Mucosa of descending colon (tissue), 3 donors: Measurements from ENCODE around the gene OTOP3. TPM values are rescaled to one million over a fixed set of nuclear protein-coding genes. Genes with fewer than 3 reads are reported as not detected.
"Not testable (repeated sequence)": the region's sequence is repeated elsewhere in the genome, so short reads cannot be mapped to it uniquely, and the experiment has no call there.

Source experiments
- ATAC-seq: fragments of 200-7000 bp; cut with Tn5 transposase; one replicate; pipeline ENCODE4 v1.9.1; 2020; ENCODE audit warnings: mild to moderate bottlenecking, moderate library complexity
- DNase-seq, 3 donors: peaks; one replicate each; pipeline ENCODE4 v3.0.0-alpha.2; 2020
- H3K36me3 ChIP-seq: fragments of 200-600 bp; one replicate; pipeline ENCODE4 v1.8.0; 2021; ENCODE audit warnings: low read depth, mild to moderate bottlenecking
- H3K4me1 ChIP-seq: fragments of 200-600 bp; one replicate; pipeline ENCODE4 v1.8.0; 2021; ENCODE audit warnings: low read depth, mild to moderate bottlenecking
- H3K4me3 ChIP-seq: fragments of 200-600 bp; one replicate; pipeline ENCODE4 v1.8.0; 2021; ENCODE audit warnings: mild to moderate bottlenecking
- H3K9me3 ChIP-seq: fragments of 200-600 bp; one replicate; pipeline ENCODE4 v1.8.0; 2021; ENCODE audit warnings: mild to moderate bottlenecking
- intact Hi-C, 2 donors: fragments of 100-400 bp; cut with DNase I in 1 of 2; cut with micrococcal nuclease in 1 of 2; formaldehyde crosslinking; loops; one replicate each; pipeline versions ENCODE4 v1.11.0 to v1.11.1; 2022; cut with DNase I, micrococcal nuclease
- total RNA-seq, 3 donors: library from RNA; stranded (reverse); fragmentation: NEBNext Ultra II Directional in 2 of 3; extraction: Animal tissue kit (Norgen Biotek cat#: 25700) in 2 of 3; gene quantifications; one replicate each; pipeline versions ENCODE4 v1.2.1 to v1.2.4, GENCODE V29; 2021 to 2023
- TF ChIP-seq, protein P1 (sequence below): fragments of 200-600 bp; IDR thresholded peaks from one replicate; pipeline ENCODE4 v1.8.0; 2022; ENCODE audit warnings: antibody characterized with exemption, mild to moderate bottlenecking
- donor health status: DM: no; HTN: no; CAD: no; lungs with moderate emphysema.
- donor health status: DM: no; HTN: no; CAD: no.
- donor health status: DM: no; HTN: yes; CAD: no.

The OTOP3 gene
- total RNA-seq, 3 donors from 2014 or later: 0.38 to 2.8 (median 1.5) TPM

DNA sequence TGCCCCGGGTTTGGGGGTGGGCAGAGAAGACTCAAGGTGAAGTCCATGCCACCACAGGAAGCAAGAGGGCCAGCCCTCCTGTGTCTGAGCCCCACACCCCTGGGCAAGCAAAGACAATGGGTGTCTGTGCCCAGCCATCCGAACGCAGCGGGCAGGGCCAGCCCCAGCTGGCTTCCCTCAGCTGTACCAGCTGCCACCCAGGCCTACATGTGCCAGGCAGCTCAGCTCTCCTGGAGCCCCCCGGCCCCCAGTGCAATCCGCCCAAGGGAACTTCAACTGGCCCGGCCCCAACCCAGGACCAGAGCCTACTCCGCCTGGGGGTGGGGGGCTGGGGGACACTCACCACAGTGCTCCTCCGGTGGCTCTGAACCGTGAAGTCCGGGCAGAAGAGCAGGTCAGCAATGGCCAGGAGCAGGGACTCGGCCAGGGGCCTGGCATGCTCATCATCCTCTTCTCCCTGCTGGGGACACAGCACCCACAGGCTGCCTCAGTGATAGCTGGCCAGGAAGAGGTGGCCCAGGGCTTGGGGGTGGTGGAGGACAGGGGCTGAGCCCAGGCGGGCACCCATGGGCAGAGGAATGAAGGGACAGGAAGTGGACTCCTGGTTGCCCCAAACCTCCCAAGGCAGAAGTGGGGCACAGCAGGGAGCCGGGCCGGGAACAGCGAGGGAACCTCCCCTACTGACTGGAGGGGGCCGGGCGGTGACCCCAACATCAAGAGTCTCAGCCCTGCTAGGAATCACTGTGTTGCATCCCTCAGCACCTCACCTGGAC lies 27.1 kb downstream of the OTOP3 start:
- ATAC-seq: no peak
- TF ChIP-seq, protein P1, sequence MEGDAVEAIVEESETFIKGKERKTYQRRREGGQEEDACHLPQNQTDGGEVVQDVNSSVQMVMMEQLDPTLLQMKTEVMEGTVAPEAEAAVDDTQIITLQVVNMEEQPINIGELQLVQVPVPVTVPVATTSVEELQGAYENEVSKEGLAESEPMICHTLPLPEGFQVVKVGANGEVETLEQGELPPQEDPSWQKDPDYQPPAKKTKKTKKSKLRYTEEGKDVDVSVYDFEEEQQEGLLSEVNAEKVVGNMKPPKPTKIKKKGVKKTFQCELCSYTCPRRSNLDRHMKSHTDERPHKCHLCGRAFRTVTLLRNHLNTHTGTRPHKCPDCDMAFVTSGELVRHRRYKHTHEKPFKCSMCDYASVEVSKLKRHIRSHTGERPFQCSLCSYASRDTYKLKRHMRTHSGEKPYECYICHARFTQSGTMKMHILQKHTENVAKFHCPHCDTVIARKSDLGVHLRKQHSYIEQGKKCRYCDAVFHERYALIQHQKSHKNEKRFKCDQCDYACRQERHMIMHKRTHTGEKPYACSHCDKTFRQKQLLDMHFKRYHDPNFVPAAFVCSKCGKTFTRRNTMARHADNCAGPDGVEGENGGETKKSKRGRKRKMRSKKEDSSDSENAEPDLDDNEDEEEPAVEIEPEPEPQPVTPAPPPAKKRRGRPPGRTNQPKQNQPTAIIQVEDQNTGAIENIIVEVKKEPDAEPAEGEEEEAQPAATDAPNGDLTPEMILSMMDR: no peak
- Histone ChIP-seq H3K4me1 (no peaks in the 10 kb centered on the region), H3K36me3 (no peaks in the 10 kb centered on the region), H3K4me3 (no peak overlapping the region), H3K9me3 (no peaks in the 10 kb centered on the region)
- DNase-seq: no peak
- intact Hi-C loops: no loop called here

DNA sequence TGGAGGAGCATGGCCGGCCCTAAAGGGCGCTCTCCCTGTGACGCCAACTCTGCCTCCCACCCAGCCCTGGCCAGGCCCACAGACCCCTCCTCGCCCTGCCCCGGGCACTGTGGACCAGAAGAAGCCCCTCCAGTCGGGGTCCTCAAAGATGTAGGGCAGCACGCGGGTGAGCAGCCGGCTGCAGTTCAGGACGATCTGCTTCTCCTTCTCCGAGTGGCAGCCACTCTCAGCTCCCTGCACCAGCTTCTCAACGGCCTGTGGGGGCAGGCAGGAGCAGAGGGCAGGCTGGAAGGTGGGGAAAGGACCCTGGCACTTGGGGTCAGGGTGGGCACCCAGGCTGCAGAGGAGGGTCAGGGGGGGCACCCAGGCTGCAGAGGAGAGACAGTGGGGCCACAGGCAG lies 28.0 kb downstream of the OTOP3 start:
- no peaks in the 10 kb centered on the region for H3K9me3 ChIP-seq
- no peak for ATAC-seq
- intact Hi-C loops: no loop called here
- no peaks in the 10 kb centered on the region for H3K36me3 ChIP-seq
- no peak for DNase-seq
- H3K4me3 ChIP-seq: no peak overlapping the region
- peaks cover 6% of the 10 kb centered on the region for H3K4me1 ChIP-seq
- TF ChIP-seq, protein P1: no peak

DNA sequence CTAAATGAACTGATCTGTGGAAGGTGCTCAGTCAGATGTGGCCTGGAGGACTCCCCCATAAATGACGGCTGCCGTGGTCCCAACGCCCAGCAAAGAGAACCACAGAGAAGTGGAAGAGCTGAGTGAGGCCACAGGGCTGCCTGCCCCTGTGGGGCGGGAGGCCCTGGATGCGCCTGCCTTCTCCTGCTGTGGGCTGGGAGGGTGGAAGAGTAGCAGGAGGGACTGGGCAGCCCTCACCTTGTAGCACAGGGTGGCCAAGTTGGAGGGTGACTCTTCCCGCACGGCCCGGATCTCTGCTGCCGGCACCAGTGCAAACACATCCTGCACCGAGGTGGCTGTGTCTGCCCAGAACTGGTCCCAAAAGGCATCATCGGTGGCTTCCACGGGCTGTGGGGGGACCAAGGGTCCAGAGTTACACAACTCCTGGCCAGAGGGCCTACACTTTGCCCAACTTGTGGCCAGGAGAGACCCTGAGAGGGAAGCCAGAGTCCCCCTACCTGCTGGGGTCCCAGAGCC lies 28.6 kb downstream of the OTOP3 start:
- Histone ChIP-seq H3K4me1 (peaks cover 6% of the 10 kb centered on the region), H3K4me3 (no peak overlapping the region), H3K9me3 (no peaks in the 10 kb centered on the region), H3K36me3 (no peaks in the 10 kb centered on the region)
- TF ChIP-seq, protein P1: no peak
- intact Hi-C loops: no loop called here
- DNase-seq (no peak), ATAC-seq (no peak)

DNA sequence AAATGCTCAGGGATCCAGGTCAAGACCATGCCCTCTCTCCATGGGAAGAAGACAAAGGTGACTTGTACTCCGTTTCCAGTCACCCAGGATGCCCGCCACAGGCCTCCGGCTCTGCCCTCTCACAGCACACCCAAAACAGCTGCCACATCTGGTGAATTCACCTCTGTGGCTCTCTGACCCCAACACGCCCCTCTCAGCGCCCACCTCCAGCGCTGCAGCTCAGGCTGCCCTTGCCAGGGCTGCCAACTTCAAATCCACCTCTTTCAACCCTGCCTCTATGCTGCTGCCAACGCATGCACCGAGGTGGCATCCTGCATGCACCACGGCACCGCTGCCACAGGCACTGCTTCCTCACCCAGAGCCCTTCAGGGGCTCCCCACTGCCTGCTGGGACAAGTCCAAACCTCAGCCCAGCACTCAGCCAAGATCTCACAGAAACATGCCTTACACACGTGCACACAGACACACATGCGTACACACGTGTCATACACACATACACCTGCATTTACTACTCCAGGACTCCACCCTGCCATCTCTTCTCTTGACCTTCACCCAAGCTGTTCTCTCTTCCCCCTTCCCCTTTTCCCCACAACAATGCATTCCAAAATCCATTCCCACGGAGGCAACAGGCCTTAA lies 29.4 kb downstream of the OTOP3 start:
- intact Hi-C loops: no loop called here
- DNase-seq: no peak
- peaks cover 6% of the 10 kb centered on the region for H3K4me1 ChIP-seq
- no peaks in the 10 kb centered on the region for H3K9me3 ChIP-seq
- H3K36me3 ChIP-seq: no peaks in the 10 kb centered on the region
- no peak for ATAC-seq
- H3K4me3 ChIP-seq: no peak overlapping the region
- TF ChIP-seq, protein P1: no peak

DNA sequence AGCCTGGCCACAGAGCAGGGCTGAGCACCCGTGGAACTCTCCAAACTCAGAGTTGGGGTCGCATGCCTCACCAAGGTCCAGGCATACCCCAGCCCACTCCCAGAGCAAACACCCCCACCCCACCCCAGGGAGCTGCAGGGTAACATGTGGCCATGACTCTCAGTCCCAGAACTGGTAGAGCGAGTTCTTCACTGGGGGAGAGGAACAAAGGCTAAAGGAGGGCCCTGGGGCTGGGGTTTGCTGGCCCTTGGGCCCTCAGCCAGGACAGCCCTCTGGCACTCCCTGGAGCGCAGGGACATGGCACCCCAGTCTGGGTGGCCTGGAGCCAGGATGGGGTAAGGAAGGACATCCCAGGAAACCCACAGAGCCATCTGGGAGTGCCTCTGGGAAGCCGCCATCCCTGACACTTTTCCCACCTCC lies 32.7 kb downstream of the OTOP3 start:
- TF ChIP-seq, protein P1: no peak
- Histone ChIP-seq H3K4me3 (no peak overlapping the region), H3K9me3 (no peaks in the 10 kb centered on the region), H3K4me1 (peaks cover 14% of the 10 kb centered on the region), H3K36me3 (no peaks in the 10 kb centered on the region)
- ATAC-seq: peak; percentile 52
- DNase-seq: peak in 2 of 3 donors; percentile 65 to 70
- intact Hi-C loops: no loop called here

DNA sequence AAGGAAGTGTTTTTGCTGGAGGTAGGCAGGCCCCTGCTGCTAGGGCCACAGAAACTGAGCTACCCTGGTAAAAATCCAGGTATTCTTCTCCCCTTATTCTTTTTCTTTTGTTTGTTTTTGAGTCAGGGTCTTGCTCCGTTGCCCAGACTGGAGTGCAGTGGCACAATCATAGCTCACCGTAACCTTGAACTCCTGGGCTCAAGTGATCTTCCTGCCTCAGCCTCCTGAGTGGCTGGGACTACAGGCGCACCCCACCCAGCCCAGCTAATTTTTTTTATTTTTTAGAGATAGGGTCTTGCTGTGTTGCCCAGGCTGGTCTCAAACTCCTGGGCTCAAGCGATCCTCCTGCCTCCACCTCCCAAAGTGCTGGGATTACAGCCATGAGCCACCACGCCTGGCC lies 33.8 kb downstream of the OTOP3 start:
- intact Hi-C loops, H3K4me3 ChIP-seq, H3K36me3 ChIP-seq, ATAC-seq, H3K9me3 ChIP-seq, DNase-seq: not testable (repeated sequence)
- peaks cover 14% of the 10 kb centered on the region for H3K4me1 ChIP-seq
